H1 (cell line): Measurements from ENCODE around the gene KDM2A. TPM values are rescaled to one million over a fixed set of nuclear protein-coding genes. Genes with fewer than 3 reads are reported as not detected.

Experiments
- CTCF ChIA-PET: fragments of 300-600 bp; sonication (Branson Sonifier 250); formaldehyde crosslinking; loops from one replicate; lab custom pipeline; 2021; ENCODE audit not compliant: partially characterized antibody; lab: Charles Lee
- POLR2A ChIA-PET: fragments of 300-600 bp; sonication (Branson Sonifier 250); formaldehyde crosslinking; loops from one replicate; lab custom pipeline; 2021; ENCODE audit warnings: inconsistent platforms; ENCODE audit not compliant: partially characterized antibody; lab: Charles Lee
- DNase-seq, 2 experiments: peaks; one replicate each; pipeline versions ENCODE4 v3.0.0 to v3.0.0-alpha.2; 2010 to 2022; ENCODE audit warnings: low spot score in 2 of 2, low read depth in 1 of 2, mixed read lengths in 1 of 2
- FAIRE-seq: peaks from 2 replicates; lab custom pipeline; 2011; peaks lifted over from hg19 to GRCh38; lab: Jason Lieb, UNC
- H2AFZ ChIP-seq: 2 replicates; pipeline ENCODE4 v1.8.1; 2012; ENCODE audit warnings: low read length, inconsistent platforms
- H2AK5ac ChIP-seq: 2 replicates; pipeline ENCODE4 v1.6.1; 2013; ENCODE audit warnings: low read depth, low read length
- H2BK120ac ChIP-seq: replicated peaks from 2 replicates; pipeline ENCODE3; 2013; ENCODE audit warnings: low read depth, low read length, inconsistent platforms
- H2BK12ac ChIP-seq: 2 replicates; pipeline ENCODE4 v1.6.1; 2013; ENCODE audit warnings: low read depth, low read length
- H2BK15ac ChIP-seq: 2 replicates; pipeline ENCODE4 v1.6.1; 2013; ENCODE audit warnings: low read length
- H2BK20ac ChIP-seq: 2 replicates; pipeline ENCODE4 v1.6.1; 2013; ENCODE audit warnings: low read length
- H2BK5ac ChIP-seq: 2 replicates; pipeline ENCODE4 v1.6.1; 2013; ENCODE audit warnings: low read depth, low read length
- H3K14ac ChIP-seq: 2 replicates; pipeline ENCODE4 v1.6.1; 2013; ENCODE audit warnings: inconsistent platforms; ENCODE audit not compliant: insufficient read length
- H3K18ac ChIP-seq: 2 replicates; pipeline ENCODE4 v1.6.1; 2013; ENCODE audit warnings: low read length; ENCODE audit errors: extremely low read depth
- H3K23ac ChIP-seq: 2 replicates; pipeline ENCODE4 v1.6.1; 2013; ENCODE audit warnings: inconsistent platforms; ENCODE audit not compliant: insufficient read length
- H3K23me2 ChIP-seq: 2 replicates; pipeline ENCODE4 v1.6.1; 2013; ENCODE audit warnings: low read depth, low read length
- H3K27ac ChIP-seq: 2 replicates; pipeline ENCODE4 v1.6.1; 2011; ENCODE audit warnings: low read depth, low read length, inconsistent platforms
- H3K27me3 ChIP-seq, 4 experiments: replicated peaks in 1 of 4; 1 replicate in 1 of 4; 2 replicates in 3 of 4; pipeline versions ENCODE4 v1.6.1 to v1.8.1; 2011 to 2013; ENCODE audit warnings: low read length in 3 of 4, mild to moderate bottlenecking in 3 of 4, inconsistent platforms in 2 of 4, mixed read lengths in 2 of 4, moderate library complexity in 1 of 4; ENCODE audit not compliant: control insufficient read depth in 3 of 4, insufficient read depth in 3 of 4; ENCODE audit errors: extremely low read depth in 1 of 4
- H3K36me3 ChIP-seq, 4 experiments: 2 replicates each; pipeline versions ENCODE4 v1.6.1 to v1.8.1; 2011 to 2013; ENCODE audit warnings: mild to moderate bottlenecking in 4 of 4, low read length in 3 of 4, moderate library complexity in 2 of 4, control low read depth in 1 of 4, inconsistent platforms in 1 of 4; ENCODE audit not compliant: insufficient read depth in 4 of 4, control insufficient read depth in 2 of 4
- H3K4ac ChIP-seq: replicated peaks from 2 replicates; pipeline ENCODE3; 2013; ENCODE audit warnings: low read length, low read depth, mixed read lengths, inconsistent platforms; ENCODE audit not compliant: insufficient read length
- H3K4me1 ChIP-seq, 4 experiments: replicated peaks in 1 of 4; 1 replicate in 1 of 4; 2 replicates in 3 of 4; pipeline versions ENCODE4 v1.6.1 to v1.8.1; 2011 to 2013; ENCODE audit warnings: low read length in 3 of 4, inconsistent platforms in 2 of 4, mixed read lengths in 1 of 4; ENCODE audit not compliant: insufficient read depth in 4 of 4, control insufficient read depth in 3 of 4
- H3K4me2 ChIP-seq, 2 experiments: 2 replicates each; pipeline versions ENCODE4 v1.6.1 to v1.8.1; 2011 to 2013; ENCODE audit warnings: low read depth in 2 of 2, low read length in 2 of 2, control low read depth in 1 of 2, inconsistent platforms in 1 of 2, mild to moderate bottlenecking in 1 of 2; ENCODE audit not compliant: insufficient read depth in 1 of 2
- H3K4me3 ChIP-seq, 4 experiments: fragments of 200-600, 300-600 bp in 1 of 4; sonication (generic), shearing (Covaris generic), sonication (Bioruptor Twin) in 1 of 4; 2 replicates each; pipeline versions ENCODE4 v1.5.1 to v1.8.1; 2011 to 2016; ENCODE audit warnings: low read length in 4 of 4, low read depth in 3 of 4, control low read depth in 2 of 4, inconsistent platforms in 2 of 4, mild to moderate bottlenecking in 2 of 4, mixed read lengths in 1 of 4, moderate library complexity in 1 of 4; ENCODE audit not compliant: insufficient read depth in 2 of 4; ENCODE audit errors: extremely low read depth in 1 of 4
- H3K56ac ChIP-seq: replicated peaks from 2 replicates; pipeline ENCODE3; 2013; ENCODE audit warnings: low read depth, mild to moderate bottlenecking, mixed read lengths, low read length, inconsistent platforms; ENCODE audit not compliant: insufficient read length
- H3K79me1 ChIP-seq: 2 replicates; pipeline ENCODE4 v1.6.1; 2013; ENCODE audit warnings: low read depth, low read length, control low read depth
- H3K79me2 ChIP-seq, 2 experiments: 2 replicates each; pipeline versions ENCODE4 v1.6.1 to v1.8.1; 2012 to 2013; ENCODE audit warnings: low read length in 2 of 2, mild to moderate bottlenecking in 2 of 2, inconsistent platforms in 1 of 2; ENCODE audit not compliant: insufficient read depth in 2 of 2, control insufficient read depth in 1 of 2
- H3K9ac ChIP-seq, 4 experiments: replicated peaks in 1 of 4; 1 replicate in 1 of 4; 2 replicates in 3 of 4; pipeline versions ENCODE4 v1.6.1 to v1.8.1; 2011 to 2013; ENCODE audit warnings: low read depth in 3 of 4, low read length in 3 of 4, control low read depth in 2 of 4, mild to moderate bottlenecking in 2 of 4, moderate library complexity in 2 of 4, inconsistent platforms in 1 of 4; ENCODE audit errors: extremely low read depth in 1 of 4
- H3K9me3 ChIP-seq, 2 experiments: 2 replicates each; pipeline versions ENCODE4 v1.6.1 to v1.8.1; 2012 to 2013; ENCODE audit warnings: mild to moderate bottlenecking in 2 of 2, moderate library complexity in 2 of 2, control low read depth in 1 of 2, inconsistent platforms in 1 of 2, low read depth in 1 of 2, low read length in 1 of 2, mixed read lengths in 1 of 2; ENCODE audit not compliant: insufficient read depth in 2 of 2
- H4K20me1 ChIP-seq, 2 experiments: replicated peaks in 1 of 2; 2 replicates each; pipeline versions ENCODE3 to v1.8.1; 2011 to 2013; ENCODE audit warnings: inconsistent platforms in 2 of 2, low read length in 2 of 2, mild to moderate bottlenecking in 1 of 2; ENCODE audit not compliant: insufficient read depth in 2 of 2, control insufficient read depth in 1 of 2
- H4K5ac ChIP-seq: 2 replicates; pipeline ENCODE4 v1.6.1; 2013; ENCODE audit warnings: low read length, low read depth, mixed read lengths, inconsistent platforms; ENCODE audit not compliant: insufficient read length
- H4K8ac ChIP-seq: 2 replicates; pipeline ENCODE4 v1.8.0; 2013; ENCODE audit warnings: mild to moderate bottlenecking, moderate library complexity, low read length, inconsistent platforms; ENCODE audit not compliant: insufficient read depth; ENCODE audit errors: extremely low read depth
- H4K91ac ChIP-seq: replicated peaks from 2 replicates; pipeline ENCODE3; 2013; ENCODE audit warnings: low read length, mixed read lengths, inconsistent platforms; ENCODE audit not compliant: insufficient read length
- ASH2L ChIP-seq: fragments of 200-600, 300-600 bp; sonication (generic); IDR thresholded peaks from one replicate; pipeline ENCODE4 v1.7.1; 2017; ENCODE audit warnings: low read length
- CEBPB ChIP-seq: IDR thresholded peaks from 2 replicates; pipeline ENCODE4 v1.6.1; 2012; ENCODE audit warnings: low read depth, low read length
- GTF2F1 ChIP-seq: IDR thresholded peaks from 2 replicates; pipeline ENCODE4 v1.6.1; 2012; ENCODE audit warnings: low read depth, low read length, improper control_type of control experiment, borderline replicate concordance
- JUND ChIP-seq: IDR thresholded peaks from 2 replicates; pipeline ENCODE4 v1.6.1; 2011; ENCODE audit warnings: mild to moderate bottlenecking, improper control_type of control experiment, low read length
- MAFK ChIP-seq: IDR thresholded peaks from 2 replicates; pipeline ENCODE4 v1.6.1; 2012; ENCODE audit warnings: low read depth, mild to moderate bottlenecking, improper control_type of control experiment, low read length
- RAD21 ChIP-seq, 2 experiments: IDR thresholded peaks in 1 of 2; conservative IDR thresholded peaks in 1 of 2; 2 replicates each; pipeline ENCODE4 v1.6.1; 2011; ENCODE audit warnings: low read depth in 2 of 2, low read length in 2 of 2, improper control_type of control experiment in 1 of 2, inconsistent platforms in 1 of 2, mild to moderate bottlenecking in 1 of 2, moderate library complexity in 1 of 2
- SIRT6 ChIP-seq: IDR thresholded peaks from one replicate; pipeline ENCODE4 v1.7.1; 2012; ENCODE audit warnings: low read length, inconsistent platforms
- SUZ12 ChIP-seq: fragments of 200-600 bp; sonication (generic); IDR thresholded peaks from 2 replicates; pipeline ENCODE4 v1.6.1; 2012; ENCODE audit warnings: mild to moderate bottlenecking, inconsistent platforms, low read length, moderate library complexity, mixed read lengths
- TEAD4 ChIP-seq: IDR thresholded peaks from 2 replicates; pipeline ENCODE4 v1.6.1; 2012; ENCODE audit warnings: low read depth, low read length, inconsistent platforms, mixed read lengths
- USF2 ChIP-seq: IDR thresholded peaks from 2 replicates; pipeline ENCODE4 v1.6.1; 2011; ENCODE audit warnings: low read length, improper control_type of control experiment
- WGBS, 2 experiments: shearing (Covaris generic) in 1 of 2; methylation state at CpG; one replicate each; pipeline versions ENCODE4 v1.1.6 to v1.1.7; 2013 to 2015; ENCODE audit warnings: low lambda C conversion rate in 2 of 2, mixed read lengths in 2 of 2, inconsistent platforms in 1 of 2, low coverage in 1 of 2, missing lambda C conversion rate in 1 of 2; ENCODE audit not compliant: insufficient replicate concordance in 2 of 2, insufficient coverage in 1 of 2, insufficient read length in 1 of 2; ENCODE audit errors: extremely low coverage in 1 of 2, missing lambda C conversion rate in 1 of 2; 5-methylcytosine and 5-hydroxymethylcytosine counted together
- polyA plus RNA-seq, 7 experiments: library from polyadenylated mRNA; depleted of rRNA in 3 of 7; stranded (reverse) in 5 of 7; unstranded in 2 of 7; fragments of >200 nt in 5 of 7; fragments of 200-250 nt in 2 of 7; gene quantifications; 1 replicate in 5 of 7; 2 replicates in 1 of 7; 4 replicates in 1 of 7; pipeline versions ENCODE4 v1.2.1 to v1.2.3, GENCODE V29; 2011 to 2013; ENCODE audit warnings: missing spikeins in 2 of 7, mixed read lengths in 2 of 7
- total RNA-seq: library from RNA; stranded (reverse); fragmentation: NEBNext Ultra II Directional; extraction: Animal tissue kit (Norgen Biotek cat#: 25700); gene quantifications from 2 replicates; pipeline ENCODE4 v1.2.1, GENCODE V29; 2021
- TF ChIP-seq, protein P1 (sequence below): IDR thresholded peaks from 2 replicates; pipeline ENCODE4 v1.6.1; 2011; ENCODE audit warnings: low read depth, mild to moderate bottlenecking, low read length; ENCODE audit not compliant: insufficient read depth

KDM2A gene
- total and polyA plus RNA-seq, 2 of the 8 experiments (the other 6 are each of a cell fraction or from before 2014, with no cell fraction given) = 55.4 to 66.2 TPM

DNA sequence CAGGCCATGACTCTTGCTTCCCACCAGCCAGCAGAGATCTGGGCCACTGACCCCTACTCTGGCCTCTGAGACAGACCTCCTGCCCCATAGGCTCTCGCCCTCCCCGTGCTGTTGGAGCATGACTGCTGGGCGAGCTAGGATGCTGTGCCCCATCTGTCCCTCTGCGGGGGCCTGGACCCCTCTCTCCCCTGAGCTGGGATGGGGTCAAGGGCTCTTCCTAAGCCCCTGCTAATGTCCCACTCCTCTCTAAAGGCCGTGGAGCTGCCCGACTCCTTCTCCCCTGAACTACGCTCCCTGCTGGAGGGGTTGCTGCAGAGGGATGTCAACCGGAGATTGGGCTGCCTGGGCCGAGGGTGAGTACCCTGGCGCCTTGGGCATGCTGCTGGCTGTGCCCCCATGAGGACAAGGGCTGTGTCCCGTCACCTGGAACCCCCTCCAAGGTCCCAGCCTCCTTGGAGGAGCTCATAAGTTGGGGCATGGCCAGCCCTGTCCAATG is 163.9 kb downstream of the KDM2A start:
- peaks cover 15 to 55% (median 38%) of the 10 kb centered on the region in 4 experiments for H3K36me3 ChIP-seq
- POLR2A ChIA-PET = interaction anchor here (0.8 to 2.1 kb wide), 3 partner anchors 13 to 20 kb away, joined by 3 to 5 read pairs (median 4); partner anchors contain the start of gene SSH3
- TF ChIP-seq USF2 = no peak
- no peak for TF ChIP-seq JUND
- TF ChIP-seq MAFK = no peak
- TF ChIP-seq, protein P1, sequence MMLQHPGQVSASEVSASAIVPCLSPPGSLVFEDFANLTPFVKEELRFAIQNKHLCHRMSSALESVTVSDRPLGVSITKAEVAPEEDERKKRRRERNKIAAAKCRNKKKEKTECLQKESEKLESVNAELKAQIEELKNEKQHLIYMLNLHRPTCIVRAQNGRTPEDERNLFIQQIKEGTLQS = no peak
- TF ChIP-seq RAD21 (IDR thresholded peaks at IDR 0.05 in 1 of 2, conservative IDR thresholded peaks at IDR 0.05 in 1 of 2; ENCODE audit: low read depth in 2 of 2, low read length in 2 of 2) = no peak
- no peak for TF ChIP-seq SIRT6
- TF ChIP-seq SUZ12 = no peak
- no peak for TF ChIP-seq GTF2F1
- TF ChIP-seq TEAD4 = no peak
- no peak for TF ChIP-seq ASH2L
- no peak for TF ChIP-seq CEBPB

More for the DNA sequence above, 163.9 kb downstream of the KDM2A start:
- Histone ChIP-seq H4K20me1 (peaks cover 0 to 2% of the 10 kb centered on the region in 2 experiments), H4K8ac (no peak overlapping the region), H3K79me2 (0 out of 4 replicates have a peak, but pooled peaks cover 0 to under 1% of the 10 kb centered on the region in 2 experiments), H3K18ac (no peak overlapping the region), H3K56ac (no peak overlapping the region), H2BK12ac (no peak overlapping the region), H2BK20ac (no peak overlapping the region), H2BK15ac (no peak overlapping the region), H3K79me1 (no peaks in the 10 kb centered on the region; the same call in 1 of the 2 replicates), H3K4me1 (peaks cover 0 to 7% (median 3%) of the 10 kb centered on the region in 4 experiments; a peak in 6 of 7 replicates), H2AFZ (no peak overlapping the region), H4K5ac (no peak overlapping the region), H3K27ac (no peak overlapping the region), H3K4me2 (no peak overlapping the region), H4K91ac (no peak overlapping the region), H3K9me3 (no peaks in the 10 kb centered on the region), H3K14ac (no peak overlapping the region), H3K23ac (no peak overlapping the region), H2AK5ac (no peak overlapping the region), H3K9ac (no peak overlapping the region), H3K23me2 (no peaks in the 10 kb centered on the region), H3K4ac (no peak overlapping the region), H3K27me3 (no peaks in the 10 kb centered on the region), H3K4me3 (no peak overlapping the region), H2BK5ac (no peak overlapping the region), H2BK120ac (no peak overlapping the region)
- DNase-seq (no peak), FAIRE-seq (no peak)
- CTCF ChIA-PET = interaction anchor here (1.0 to 3.6 kb wide), 14 partner anchors 8 to 203 kb away, joined by 3 to 19 read pairs (median 4); partner anchors contain the start of gene SSH3
- WGBS, 2 experiments = 86% methylated on average over 10 of the region's 11 CpGs; no CpG with 5 or more reads in 1 of the 2 experiments
